ENCODE results near the gene RUNX3.

The RUNX3 gene

GRCh38 chr1:24964811-24965570 is 34.9 kb upstream of the RUNX3 start:
- intact Hi-C loops (cut with DNase I) = no loop called here
- DNase-seq = peak in 3 of 42 donors; percentile 14 to 50 (median 18)

GRCh38 chr1:24963943-24964693 is 34.0 kb upstream of the RUNX3 start:
- DNase-seq = no peak
- intact Hi-C loops (cut with DNase I) = no loop called here

- no peak for DNase-seq
- intact Hi-C loops (cut with DNase I) = no loop called here
Observed at GRCh38 chr1:24963099-24963872, 33.2 kb upstream of the RUNX3 start.

- DNase-seq = no peak
- intact Hi-C loops (cut with DNase I) = no loop called here
Observed at GRCh38 chr1:24961961-24962861, 32.1 kb upstream of the RUNX3 start.

- no peak for DNase-seq
- intact Hi-C loops (cut with DNase I) = no loop called here
Observed at GRCh38 chr1:24961334-24961733, 31.3 kb upstream of the RUNX3 start.

- intact Hi-C loops (cut with DNase I) = no loop called here
- no peak for DNase-seq
Observed at GRCh38 chr1:24960071-24960801, 30.2 kb upstream of the RUNX3 start.

GRCh38 chr1:24959623-24959975 is 29.5 kb upstream of the RUNX3 start:
- intact Hi-C loops (cut with DNase I) = no loop called here

GRCh38 chr1:24958766-24959622 is 28.9 kb upstream of the RUNX3 start:
- DNase-seq = no peak
- intact Hi-C loops (cut with DNase I) = no loop called here

More at GRCh38 chr1:24959623-24959975, 29.5 kb upstream of the RUNX3 start:
- DNase-seq = no peak

- intact Hi-C loops (cut with DNase I) = no loop called here
- no peak for DNase-seq
Observed at GRCh38 chr1:24957808-24958752, 28.0 kb upstream of the RUNX3 start.

GRCh38 chr1:24957016-24957807 is 27.1 kb upstream of the RUNX3 start:
- intact Hi-C loops (cut with DNase I) = no loop called here
- peak in 6 of 42 donors; percentile 11 to 44 (median 24) for DNase-seq

GRCh38 chr1:24955779-24956365 is 25.8 kb upstream of the RUNX3 start:
- DNase-seq = no peak
- intact Hi-C loops (cut with DNase I) = no loop called here

GRCh38 chr1:24955161-24955560 is 25.1 kb upstream of the RUNX3 start:
- no peak for DNase-seq
- intact Hi-C loops (cut with DNase I) = no loop called here

GRCh38 chr1:24954631-24955030 is 24.6 kb upstream of the RUNX3 start:
- intact Hi-C loops (cut with DNase I) = no loop called here
- no peak for DNase-seq

GRCh38 chr1:24954022-24954421 is 23.9 kb upstream of the RUNX3 start:
- DNase-seq = no peak
- intact Hi-C loops (cut with DNase I) = no loop called here

GRCh38 chr1:24952413-24952841 is 22.4 kb upstream of the RUNX3 start:
- intact Hi-C loops (cut with DNase I) = no loop called here
- no peak for DNase-seq

Measured in head of caudate nucleus (tissue), 42 donors.